ENCODE data around the gene GLT1D1. TPM values are rescaled to one million over a fixed set of nuclear protein-coding genes. Genes with fewer than 3 reads are reported as not detected.

GLT1D1 gene
- total RNA-seq, 1 experiment from 2014 or later: not detected

- no peak for DNase-seq
- no peaks in the 10 kb centered on the region for H3K36me3 ChIP-seq (ENCODE audit: low read depth, low read length)
- H3K4me2 ChIP-seq (ENCODE audit: low read length): no peak overlapping the region
- H3K9me2 ChIP-seq (replicated peaks; ENCODE audit: low read length): no peaks in the 10 kb centered on the region
- no peak overlapping the region for H2AFZ ChIP-seq (ENCODE audit: low read length)
- TF ChIP-seq EZH2 (IDR thresholded peaks at IDR 0.05; ENCODE audit: low read length, unreplicated experiment) (no peak), CTCF (conservative IDR thresholded peaks at IDR 0.05; ENCODE audit: low read depth, low read length) (no peak), EZH2phosphoT487 (IDR thresholded peaks at IDR 0.05; ENCODE audit: borderline replicate concordance, low read length) (no peak)
- ATAC-seq: no peak
- peaks cover 67% of the 10 kb centered on the region for H3K27me3 ChIP-seq (ENCODE audit: low read length)
- H3K27ac ChIP-seq (ENCODE audit: low read length): no peak overlapping the region
- H3K4me3 ChIP-seq (ENCODE audit: low read length): no peak overlapping the region
- H3K4me1 ChIP-seq (ENCODE audit: insufficient read depth, low read length): no peaks in the 10 kb centered on the region
- ChIA-PET CTCF (no interaction called here), POLR2A (ENCODE audit: unreplicated experiment) (no interaction called here)
- no peaks in the 10 kb centered on the region for H4K20me1 ChIP-seq (ENCODE audit: low read length)
- BruUV-seq (replicated peaks): no TSS peak
- intact Hi-C loops (cut with micrococcal nuclease): no loop called here
- no peak overlapping the region for H3K9ac ChIP-seq (ENCODE audit: low read length)
- H3K9me3 ChIP-seq (ENCODE audit: low read length): no peaks in the 10 kb centered on the region
- no peaks in the 10 kb centered on the region for H3K79me2 ChIP-seq (ENCODE audit: low read length)
- H3F3A ChIP-seq (ENCODE audit: low read length, unreplicated experiment): no peaks in the 10 kb centered on the region
Observed at GRCh38 chr12:128857133-128857763, 4.0 kb downstream of the GLT1D1 start.

- Histone ChIP-seq H3K9me3 (ENCODE audit: low read length) (no peaks in the 10 kb centered on the region), H3K9ac (ENCODE audit: low read length) (no peak overlapping the region)
Observed at GRCh38 chr12:128859311-128859710, 6.0 kb downstream of the GLT1D1 start.

More at GRCh38 chr12:128859311-128859710, 6.0 kb downstream of the GLT1D1 start:
- ATAC-seq (no peak), DNase-seq (no peak)
- Histone ChIP-seq H3F3A (ENCODE audit: low read length, unreplicated experiment) (no peaks in the 10 kb centered on the region), H3K27ac (ENCODE audit: low read length) (no peak overlapping the region), H3K79me2 (ENCODE audit: low read length) (no peaks in the 10 kb centered on the region), H4K20me1 (ENCODE audit: low read length) (no peaks in the 10 kb centered on the region), H3K4me2 (ENCODE audit: low read length) (no peak overlapping the region), H3K9me2 (replicated peaks; ENCODE audit: low read length) (no peaks in the 10 kb centered on the region), H3K4me3 (ENCODE audit: low read length) (no peak overlapping the region), H3K27me3 (ENCODE audit: low read length) (peaks cover 71% of the 10 kb centered on the region), H3K4me1 (ENCODE audit: insufficient read depth, low read length) (no peaks in the 10 kb centered on the region), H3K36me3 (ENCODE audit: low read depth, low read length) (no peaks in the 10 kb centered on the region), H2AFZ (ENCODE audit: low read length) (no peak overlapping the region)
- no peak for TF ChIP-seq CTCF (conservative IDR thresholded peaks at IDR 0.05; ENCODE audit: low read depth, low read length)
- no peak for TF ChIP-seq EZH2phosphoT487 (IDR thresholded peaks at IDR 0.05; ENCODE audit: borderline replicate concordance, low read length)
- TF ChIP-seq EZH2 (IDR thresholded peaks at IDR 0.05; ENCODE audit: low read length, unreplicated experiment): no peak
- ChIA-PET CTCF (no interaction called here), POLR2A (ENCODE audit: unreplicated experiment) (no interaction called here)
- intact Hi-C loops (cut with micrococcal nuclease): no loop called here
- BruUV-seq (replicated peaks): no TSS peak

All from PC-3 (cell line).